Fibroblast of lung (primary cell): ENCODE measurements around the gene GPN1. TPM values are rescaled to one million over a fixed set of nuclear protein-coding genes. Genes with fewer than 3 reads are reported as not detected.

Experiments
- DNase-seq, 2 donors: peaks; one replicate each; pipeline versions ENCODE4 v3.0.0 to v3.0.0-alpha.2; 2010; ENCODE audit warnings: low read depth in 2 of 2
- H2AFZ ChIP-seq: 2 replicates; pipeline ENCODE4 v1.5.1; 2012; ENCODE audit warnings: low read length, control low read depth, inconsistent platforms
- H3K27ac ChIP-seq: 2 replicates; pipeline ENCODE4 v1.5.1; 2011; ENCODE audit warnings: low read length, control low read depth; ENCODE audit not compliant: insufficient read depth
- H3K27me3 ChIP-seq: 2 replicates; pipeline ENCODE4 v1.5.1; 2011; ENCODE audit warnings: mild to moderate bottlenecking, low read length; ENCODE audit not compliant: control insufficient read depth, insufficient read depth
- H3K36me3 ChIP-seq: 2 replicates; pipeline ENCODE4 v1.5.1; 2011; ENCODE audit warnings: low read length; ENCODE audit not compliant: control insufficient read depth, insufficient read depth
- H3K4me1 ChIP-seq: 2 replicates; pipeline ENCODE4 v1.5.1; 2011; ENCODE audit warnings: low read length; ENCODE audit not compliant: control insufficient read depth, insufficient read depth; ENCODE audit errors: extremely low read depth
- H3K4me2 ChIP-seq: 2 replicates; pipeline ENCODE4 v1.5.1; 2011; ENCODE audit warnings: low read length, control low read depth; ENCODE audit not compliant: insufficient read depth; ENCODE audit errors: extremely low read depth
- H3K4me3 ChIP-seq, 4 experiments: fragments of 200-600 bp in 1 of 4; sonication (generic) in 1 of 4; replicated peaks in 1 of 4; 2 replicates each; pipeline ENCODE4 v1.5.1; 2011 to 2016; ENCODE audit warnings: low read length in 4 of 4, low read depth in 3 of 4, mild to moderate bottlenecking in 3 of 4, control low read depth in 2 of 4, inconsistent platforms in 1 of 4, mixed read lengths in 1 of 4; ENCODE audit not compliant: insufficient read depth in 1 of 4; ENCODE audit errors: control extremely low read depth in 1 of 4
- H3K79me2 ChIP-seq: 2 replicates; pipeline ENCODE4 v1.5.1; 2012; ENCODE audit warnings: mild to moderate bottlenecking, low read length, inconsistent platforms; ENCODE audit not compliant: control insufficient read depth, insufficient read depth
- H3K9ac ChIP-seq: 2 replicates; pipeline ENCODE4 v1.5.1; 2011; ENCODE audit warnings: mild to moderate bottlenecking, low read length, control low read depth; ENCODE audit not compliant: insufficient read depth
- H3K9me3 ChIP-seq: 2 replicates; pipeline ENCODE4 v1.5.1; 2012; ENCODE audit warnings: low read depth, low read length; ENCODE audit not compliant: control insufficient read depth, insufficient read depth
- H4K20me1 ChIP-seq: 2 replicates; pipeline ENCODE4 v1.5.1; 2011; ENCODE audit warnings: low read length; ENCODE audit not compliant: control insufficient read depth, insufficient read depth; ENCODE audit errors: extremely low read depth
- CTCF ChIP-seq, 2 donors: IDR thresholded peaks in 1 of 2; conservative IDR thresholded peaks in 1 of 2; 1 replicate in 1 of 2; 2 replicates in 1 of 2; pipeline ENCODE4 v1.5.1; 2011 to 2012; ENCODE audit warnings: low read length in 2 of 2, control low read depth in 1 of 2, inconsistent platforms in 1 of 2, low read depth in 1 of 2, mild to moderate bottlenecking in 1 of 2
- EZH2 ChIP-seq: IDR thresholded peaks from 2 replicates; pipeline ENCODE4 v1.5.1; 2012; ENCODE audit warnings: low read length, control low read depth, mild to moderate bottlenecking; ENCODE audit errors: missing control alignments
- polyA plus RNA-seq, 2 donors: library from polyadenylated mRNA; depleted of rRNA in 1 of 2; stranded (reverse) in 1 of 2; unstranded in 1 of 2; fragments of >200 nt; gene quantifications; 2 replicates each; pipeline ENCODE4 v1.2.1, GENCODE V29; 2011 to 2012; ENCODE audit warnings: missing spikeins in 1 of 2
- total RNA-seq: library from RNA; depleted of rRNA; stranded (reverse); fragments of >200 nt; gene quantifications from 2 replicates; pipeline ENCODE4 v1.2.1, GENCODE V29; 2014

GPN1 gene
- total and polyA plus RNA-seq, 2 donors (not counting 1 experiment from before 2014, with no cell fraction given): 34.5 to 60.9 TPM

GRCh38 chr2:27687232-27687631 is 58.4 kb downstream of the GPN1 start:
- Histone ChIP-seq H3K4me1 (peaks cover 9% of the 10 kb centered on the region), H3K4me2 (no peak overlapping the region), H3K9me3 (no peaks in the 10 kb centered on the region), H3K79me2 (no peaks in the 10 kb centered on the region), H3K27ac (no peak overlapping the region), H4K20me1 (no peaks in the 10 kb centered on the region), H3K4me3 (no peak overlapping the region), H2AFZ (no peak overlapping the region), H3K27me3 (no peaks in the 10 kb centered on the region), H3K9ac (no peak overlapping the region), H3K36me3 (peaks cover 6% of the 10 kb centered on the region)
- TF ChIP-seq CTCF (conservative IDR thresholded peaks at IDR 0.05 in 1 of 2, IDR thresholded peaks at IDR 0.05 in 1 of 2; ENCODE audit: low read depth in 1 of 2, low read length in 2 of 2) (no peak), EZH2 (no peak)
- DNase-seq: no peak

- H2AFZ ChIP-seq: no peak overlapping the region
- H4K20me1 ChIP-seq: no peaks in the 10 kb centered on the region
- H3K4me2 ChIP-seq: no peak overlapping the region
- TF ChIP-seq CTCF (conservative IDR thresholded peaks at IDR 0.05 in 1 of 2, IDR thresholded peaks at IDR 0.05 in 1 of 2; ENCODE audit: low read depth in 1 of 2, low read length in 2 of 2): no peak
- H3K36me3 ChIP-seq: peaks cover 4% of the 10 kb centered on the region
- H3K27me3 ChIP-seq: no peaks in the 10 kb centered on the region
- H3K79me2 ChIP-seq: no peaks in the 10 kb centered on the region
- no peak overlapping the region for H3K27ac ChIP-seq
- no peaks in the 10 kb centered on the region for H3K9me3 ChIP-seq
- no peak overlapping the region for H3K4me3 ChIP-seq
- H3K9ac ChIP-seq: no peak overlapping the region
- no peaks in the 10 kb centered on the region for H3K4me1 ChIP-seq
- no peak for DNase-seq
Observed at GRCh38 chr2:27689424-27689823, 60.6 kb downstream of the GPN1 start.

GRCh38 chr2:27690052-27690451 is 61.2 kb downstream of the GPN1 start:
- DNase-seq: no peak
- H3K4me1 ChIP-seq: no peaks in the 10 kb centered on the region
- no peaks in the 10 kb centered on the region for H4K20me1 ChIP-seq
- no peak overlapping the region for H3K4me2 ChIP-seq
- no peaks in the 10 kb centered on the region for H3K9me3 ChIP-seq
- no peak overlapping the region for H3K9ac ChIP-seq
- TF ChIP-seq EZH2 (no peak), CTCF (conservative IDR thresholded peaks at IDR 0.05 in 1 of 2, IDR thresholded peaks at IDR 0.05 in 1 of 2; ENCODE audit: low read depth in 1 of 2, low read length in 2 of 2) (no peak)
- H3K4me3 ChIP-seq: no peak overlapping the region
- no peaks in the 10 kb centered on the region for H3K27me3 ChIP-seq
- H2AFZ ChIP-seq: no peak overlapping the region
- H3K27ac ChIP-seq: no peak overlapping the region
- peaks cover 4% of the 10 kb centered on the region for H3K36me3 ChIP-seq
- no peaks in the 10 kb centered on the region for H3K79me2 ChIP-seq
